ENCODE data around the gene NFE2L2. TPM values are rescaled to one million over a fixed set of nuclear protein-coding genes. Genes with fewer than 3 reads are reported as not detected.
"Not testable (repeated sequence)": the region's sequence is repeated elsewhere in the genome, so short reads cannot be mapped to it uniquely, and the experiment has no call there.

The NFE2L2 gene
- polyA plus RNA-seq, 4 donors = 56.7 to 94.2 (median 75.2) TPM

- no peak for FAIRE-seq
- no peak overlapping the region for H3K27ac ChIP-seq (ENCODE audit: low read depth in 1 of 3, low read length in 2 of 3)
- no peaks in the 10 kb centered on the region for H3K4me1 ChIP-seq (ENCODE audit: control insufficient read depth in 3 of 3, insufficient read depth in 2 of 3, low read depth in 1 of 3, low read length in 2 of 3)
- WGBS, 3 donors = 58 to 89% (median 66%) methylated on average over 1 of the region's 1 CpG
- no peaks in the 10 kb centered on the region for H3K36me3 ChIP-seq (ENCODE audit: control insufficient read depth in 3 of 3, insufficient read depth in 2 of 3, low read depth in 1 of 3, low read length in 3 of 3)
- no peaks in the 10 kb centered on the region for H3K9me3 ChIP-seq (ENCODE audit: control insufficient read depth in 2 of 2, insufficient read depth in 1 of 2, low read depth in 1 of 2, low read length in 1 of 2)
- no peak overlapping the region for H3K4me3 ChIP-seq (ENCODE audit: low read depth in 1 of 3, low read length in 3 of 3)
- no peak for DNase-seq
- no peaks in the 10 kb centered on the region for H3K27me3 ChIP-seq (ENCODE audit: control insufficient read depth in 3 of 3, insufficient read depth in 3 of 3, low read length in 3 of 3)
Measured at GRCh38 chr2:177195194-177195593, 69.3 kb downstream of the NFE2L2 start.

- WGBS, 3 donors = 56 to 63% (median 59%) methylated on average over 4 of the region's 4 CpGs
- H3K4me1 ChIP-seq (ENCODE audit: control insufficient read depth in 3 of 3, insufficient read depth in 2 of 3, low read depth in 1 of 3, low read length in 2 of 3) = peaks cover 0 to 8% (median 0%) of the 10 kb centered on the region in 3 donors
- FAIRE-seq (no peak), DNase-seq (no peak)
- no peaks in the 10 kb centered on the region for H3K9me3 ChIP-seq (ENCODE audit: control insufficient read depth in 2 of 2, insufficient read depth in 1 of 2, low read depth in 1 of 2, low read length in 1 of 2)
- H3K4me3 ChIP-seq (ENCODE audit: low read depth in 1 of 3, low read length in 3 of 3) = no peak overlapping the region
- H3K27ac ChIP-seq (ENCODE audit: low read depth in 1 of 3, low read length in 2 of 3) = no peak overlapping the region
- no peaks in the 10 kb centered on the region for H3K27me3 ChIP-seq (ENCODE audit: control insufficient read depth in 3 of 3, insufficient read depth in 3 of 3, low read length in 3 of 3)
- no peaks in the 10 kb centered on the region for H3K36me3 ChIP-seq (ENCODE audit: control insufficient read depth in 3 of 3, insufficient read depth in 2 of 3, low read depth in 1 of 3, low read length in 3 of 3)
Measured at GRCh38 chr2:177193240-177193639, 71.3 kb downstream of the NFE2L2 start.

GRCh38 chr2:177192788-177193187 is 71.7 kb downstream of the NFE2L2 start:
- WGBS, 3 donors = 63 to 75% (median 72%) methylated on average over 1 of the region's 1 CpG
- Histone ChIP-seq H3K27me3 (ENCODE audit: control insufficient read depth in 3 of 3, insufficient read depth in 3 of 3, low read length in 3 of 3) (no peaks in the 10 kb centered on the region), H3K4me3 (ENCODE audit: low read depth in 1 of 3, low read length in 3 of 3) (no peak overlapping the region), H3K9me3 (ENCODE audit: control insufficient read depth in 2 of 2, insufficient read depth in 1 of 2, low read depth in 1 of 2, low read length in 1 of 2) (no peaks in the 10 kb centered on the region), H3K36me3 (ENCODE audit: control insufficient read depth in 3 of 3, insufficient read depth in 2 of 3, low read depth in 1 of 3, low read length in 3 of 3) (no peaks in the 10 kb centered on the region), H3K4me1 (ENCODE audit: control insufficient read depth in 3 of 3, insufficient read depth in 2 of 3, low read depth in 1 of 3, low read length in 2 of 3) (peaks cover 0 to 12% (median 2%) of the 10 kb centered on the region in 3 donors), H3K27ac (ENCODE audit: low read depth in 1 of 3, low read length in 2 of 3) (no peak overlapping the region)
- DNase-seq (no peak), FAIRE-seq (no peak)

GRCh38 chr2:177190941-177191340 is 73.6 kb downstream of the NFE2L2 start:
- H3K36me3 ChIP-seq (ENCODE audit: control insufficient read depth in 3 of 3, insufficient read depth in 2 of 3, low read depth in 1 of 3, low read length in 3 of 3) = no peaks in the 10 kb centered on the region
- FAIRE-seq (no peak), DNase-seq (no peak)
- no peak overlapping the region for H3K4me3 ChIP-seq (ENCODE audit: low read depth in 1 of 3, low read length in 3 of 3)
- WGBS, 3 donors = 83 to 100% (median 91%) methylated on average over 1 of the region's 1 CpG
- H3K27me3 ChIP-seq (ENCODE audit: control insufficient read depth in 3 of 3, insufficient read depth in 3 of 3, low read length in 3 of 3) = no peaks in the 10 kb centered on the region
- peaks cover 0 to 2% of the 10 kb centered on the region in 2 donors for H3K9me3 ChIP-seq (ENCODE audit: control insufficient read depth in 2 of 2, insufficient read depth in 1 of 2, low read depth in 1 of 2, low read length in 1 of 2)
- peaks cover 0 to 17% (median 2%) of the 10 kb centered on the region in 3 donors for H3K4me1 ChIP-seq (ENCODE audit: control insufficient read depth in 3 of 3, insufficient read depth in 2 of 3, low read depth in 1 of 3, low read length in 2 of 3)
- H3K27ac ChIP-seq (ENCODE audit: low read depth in 1 of 3, low read length in 2 of 3) = no peak overlapping the region

- Histone ChIP-seq H3K4me1 (ENCODE audit: control insufficient read depth in 3 of 3, insufficient read depth in 2 of 3, low read depth in 1 of 3, low read length in 2 of 3) (peaks cover 0 to 22% (median 2%) of the 10 kb centered on the region in 3 donors), H3K27ac (ENCODE audit: low read depth in 1 of 3, low read length in 2 of 3) (peak overlapping the region in 2 of 3 donors; percentile 9 to 63), H3K9me3 (ENCODE audit: control insufficient read depth in 2 of 2, insufficient read depth in 1 of 2, low read depth in 1 of 2, low read length in 1 of 2) (peaks cover 0 to 5% of the 10 kb centered on the region in 2 donors), H3K27me3 (ENCODE audit: control insufficient read depth in 3 of 3, insufficient read depth in 3 of 3, low read length in 3 of 3) (no peaks in the 10 kb centered on the region), H3K4me3 (ENCODE audit: low read depth in 1 of 3, low read length in 3 of 3) (no peak overlapping the region), H3K36me3 (ENCODE audit: control insufficient read depth in 3 of 3, insufficient read depth in 2 of 3, low read depth in 1 of 3, low read length in 3 of 3) (no peaks in the 10 kb centered on the region)
- no peak for FAIRE-seq
- peak in 1 of 2 donors; percentile 78 for DNase-seq
- WGBS, 3 donors = 76 to 87% (median 87%) methylated on average over 7 of the region's 7 CpGs
Measured at GRCh38 chr2:177188482-177189469, 75.8 kb downstream of the NFE2L2 start.

- peak; percentile 88 to 93 for DNase-seq
Measured at GRCh38 chr2:177187631-177188312, 76.8 kb downstream of the NFE2L2 start.

GRCh38 chr2:177186038-177186437 is 78.5 kb downstream of the NFE2L2 start:
- WGBS, 3 donors = 74 to 80% (median 75%) methylated on average over 7 of the region's 7 CpGs
- peaks cover 0 to 28% (median 5%) of the 10 kb centered on the region in 3 donors for H3K4me1 ChIP-seq (ENCODE audit: control insufficient read depth in 3 of 3, insufficient read depth in 2 of 3, low read depth in 1 of 3, low read length in 2 of 3)
- DNase-seq; FAIRE-seq; H3K9me3 ChIP-seq (ENCODE audit: control insufficient read depth in 2 of 2, insufficient read depth in 1 of 2, low read depth in 1 of 2, low read length in 1 of 2); H3K36me3 ChIP-seq (ENCODE audit: control insufficient read depth in 3 of 3, insufficient read depth in 2 of 3, low read depth in 1 of 3, low read length in 3 of 3); H3K27ac ChIP-seq (ENCODE audit: low read depth in 1 of 3, low read length in 2 of 3); H3K4me3 ChIP-seq (ENCODE audit: low read depth in 1 of 3, low read length in 3 of 3); H3K27me3 ChIP-seq (ENCODE audit: control insufficient read depth in 3 of 3, insufficient read depth in 3 of 3, low read length in 3 of 3): not testable (repeated sequence)

More at GRCh38 chr2:177187631-177188312, 76.8 kb downstream of the NFE2L2 start:
- peaks cover 0 to 28% (median 5%) of the 10 kb centered on the region in 3 donors for H3K4me1 ChIP-seq (ENCODE audit: control insufficient read depth in 3 of 3, insufficient read depth in 2 of 3, low read depth in 1 of 3, low read length in 2 of 3)
- no peaks in the 10 kb centered on the region for H3K27me3 ChIP-seq (ENCODE audit: control insufficient read depth in 3 of 3, insufficient read depth in 3 of 3, low read length in 3 of 3)
- H3K4me3 ChIP-seq (ENCODE audit: low read depth in 1 of 3, low read length in 3 of 3) = no peak overlapping the region
- 38 to 52% (median 52%) methylated on average over 8 of the region's 8 CpGs for WGBS, 3 donors
- peak overlapping the region in 2 of 3 donors; percentile 47 to 63 for H3K27ac ChIP-seq (ENCODE audit: low read depth in 1 of 3, low read length in 2 of 3)
- FAIRE-seq = no peak
- H3K9me3 ChIP-seq (ENCODE audit: control insufficient read depth in 2 of 2, insufficient read depth in 1 of 2, low read depth in 1 of 2, low read length in 1 of 2) = peaks cover 0 to 5% of the 10 kb centered on the region in 2 donors
- no peaks in the 10 kb centered on the region for H3K36me3 ChIP-seq (ENCODE audit: control insufficient read depth in 3 of 3, insufficient read depth in 2 of 3, low read depth in 1 of 3, low read length in 3 of 3)

GRCh38 chr2:177184606-177185005 is 79.9 kb downstream of the NFE2L2 start:
- FAIRE-seq (no peak), DNase-seq (peak in 1 of 2 donors; percentile 10)
- 17 to 66% (median 50%) methylated on average over 1 of the region's 1 CpG for WGBS, 3 donors
- Histone ChIP-seq H3K36me3 (ENCODE audit: control insufficient read depth in 3 of 3, insufficient read depth in 2 of 3, low read depth in 1 of 3, low read length in 3 of 3) (no peaks in the 10 kb centered on the region), H3K27me3 (ENCODE audit: control insufficient read depth in 3 of 3, insufficient read depth in 3 of 3, low read length in 3 of 3) (no peaks in the 10 kb centered on the region), H3K4me3 (ENCODE audit: low read depth in 1 of 3, low read length in 3 of 3) (no peak overlapping the region), H3K4me1 (ENCODE audit: control insufficient read depth in 3 of 3, insufficient read depth in 2 of 3, low read depth in 1 of 3, low read length in 2 of 3) (peaks cover 0 to 28% (median 5%) of the 10 kb centered on the region in 3 donors), H3K9me3 (ENCODE audit: control insufficient read depth in 2 of 2, insufficient read depth in 1 of 2, low read depth in 1 of 2, low read length in 1 of 2) (peaks cover 0 to 5% of the 10 kb centered on the region in 2 donors), H3K27ac (ENCODE audit: low read depth in 1 of 3, low read length in 2 of 3) (no peak overlapping the region)
